Measurements from ENCODE around the gene MOK.

DNA sequence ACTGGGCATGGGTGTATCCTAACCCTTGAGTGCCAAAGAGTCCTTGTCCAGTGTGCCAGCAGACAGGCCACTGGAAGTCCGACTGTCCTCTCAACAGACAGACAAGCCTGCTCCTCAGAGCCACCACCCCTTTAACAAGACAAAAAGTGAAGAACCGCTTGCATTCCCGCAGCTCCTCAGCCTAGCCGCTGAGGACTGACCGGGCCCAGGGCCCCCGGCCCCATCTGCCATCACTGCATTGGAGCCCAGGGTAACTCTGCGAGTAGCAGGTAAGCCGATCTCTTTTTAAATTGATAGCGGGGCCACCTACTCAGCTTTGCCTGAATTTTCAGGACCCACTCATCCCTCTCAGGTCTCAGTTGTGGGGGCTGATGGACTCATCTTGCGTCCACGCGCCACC is 68.9 kb downstream of the MOK start:
- TF ChIP-seq, protein P1, sequence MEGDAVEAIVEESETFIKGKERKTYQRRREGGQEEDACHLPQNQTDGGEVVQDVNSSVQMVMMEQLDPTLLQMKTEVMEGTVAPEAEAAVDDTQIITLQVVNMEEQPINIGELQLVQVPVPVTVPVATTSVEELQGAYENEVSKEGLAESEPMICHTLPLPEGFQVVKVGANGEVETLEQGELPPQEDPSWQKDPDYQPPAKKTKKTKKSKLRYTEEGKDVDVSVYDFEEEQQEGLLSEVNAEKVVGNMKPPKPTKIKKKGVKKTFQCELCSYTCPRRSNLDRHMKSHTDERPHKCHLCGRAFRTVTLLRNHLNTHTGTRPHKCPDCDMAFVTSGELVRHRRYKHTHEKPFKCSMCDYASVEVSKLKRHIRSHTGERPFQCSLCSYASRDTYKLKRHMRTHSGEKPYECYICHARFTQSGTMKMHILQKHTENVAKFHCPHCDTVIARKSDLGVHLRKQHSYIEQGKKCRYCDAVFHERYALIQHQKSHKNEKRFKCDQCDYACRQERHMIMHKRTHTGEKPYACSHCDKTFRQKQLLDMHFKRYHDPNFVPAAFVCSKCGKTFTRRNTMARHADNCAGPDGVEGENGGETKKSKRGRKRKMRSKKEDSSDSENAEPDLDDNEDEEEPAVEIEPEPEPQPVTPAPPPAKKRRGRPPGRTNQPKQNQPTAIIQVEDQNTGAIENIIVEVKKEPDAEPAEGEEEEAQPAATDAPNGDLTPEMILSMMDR (IDR thresholded peaks at IDR 0.05; ENCODE audit: low read length): no peak
- TF ChIP-seq EZH2 (optimal IDR thresholded peaks at IDR 0.05; ENCODE audit: low read depth, low read length) (no peak), EZH2phosphoT487 (IDR thresholded peaks at IDR 0.05; ENCODE audit: low read length) (no peak)

Data from MM.1S (cell line).